BJ (cell line): ENCODE measurements around the gene GRIN2C. TPM values are rescaled to one million over a fixed set of nuclear protein-coding genes. Genes with fewer than 3 reads are reported as not detected.

Experiments
- CTCF ChIA-PET: fragments of 350-600 bp; formaldehyde crosslinking; extraction: SDS; loops from one replicate; lab custom pipeline; 2021; ENCODE audit warnings: antibody characterized with exemption, inconsistent platforms; lab: Yijun Ruan, JAX
- POLR2A ChIA-PET: fragments of 300-600 bp; sonication (Branson Sonifier 250); formaldehyde crosslinking; extraction: SDS; loops from one replicate; lab custom pipeline; 2021; ENCODE audit warnings: antibody characterized with exemption; lab: Charles Lee
- DNase-seq: peaks from one replicate; pipeline ENCODE4 v3.0.0-alpha.2; 2011; ENCODE audit warnings: low read depth
- H3K27me3 ChIP-seq: 2 replicates; pipeline ENCODE4 v1.6.0; 2011; ENCODE audit warnings: low read length; ENCODE audit not compliant: control insufficient read depth, insufficient read depth
- H3K36me3 ChIP-seq: 2 replicates; pipeline ENCODE4 v1.5.1; 2011; ENCODE audit warnings: low read length; ENCODE audit not compliant: control insufficient read depth, insufficient read depth
- H3K4me3 ChIP-seq: 2 replicates; pipeline ENCODE4 v1.5.1; 2011; ENCODE audit warnings: low read depth, mild to moderate bottlenecking, control low read depth, low read length
- polyA plus RNA-seq: library from polyadenylated mRNA; depleted of rRNA; stranded (reverse); fragments of >200 nt; gene quantifications from 2 replicates; pipeline ENCODE4 v1.2.3, GENCODE V29; 2011
- TF ChIP-seq, protein P1 (sequence below): IDR thresholded peaks from 2 replicates; pipeline ENCODE4 v1.5.1; 2011; ENCODE audit warnings: low read depth, mild to moderate bottlenecking, control low read depth, inconsistent platforms, low read length, moderate library complexity; ENCODE audit not compliant: insufficient read depth

GRIN2C gene
- polyA plus RNA-seq, 1 experiment, result 0.04 TPM

DNA sequence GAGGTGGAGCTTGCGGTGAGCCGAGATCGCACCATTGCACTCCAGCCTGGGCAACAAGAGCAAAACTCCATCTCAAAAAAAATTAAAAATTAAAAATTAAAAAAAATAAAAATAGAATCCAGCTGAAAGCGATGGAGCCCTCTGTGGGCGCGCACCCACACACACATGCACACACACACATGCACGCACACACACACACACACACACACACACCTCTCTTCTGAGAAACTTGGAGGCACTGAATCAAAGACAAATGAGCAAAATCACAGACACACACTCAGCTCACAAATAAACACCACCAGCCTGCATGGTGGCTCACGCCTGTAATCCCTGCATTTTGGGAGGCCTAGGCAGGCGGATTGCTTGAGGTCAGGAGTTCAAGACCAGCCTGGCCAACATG, 43.3 kb upstream of the GRIN2C start:
- Histone ChIP-seq H3K36me3 (no peaks in the 10 kb centered on the region), H3K27me3 (peaks cover 20% of the 10 kb centered on the region), H3K4me3 (no peak overlapping the region)
- TF ChIP-seq, protein P1, sequence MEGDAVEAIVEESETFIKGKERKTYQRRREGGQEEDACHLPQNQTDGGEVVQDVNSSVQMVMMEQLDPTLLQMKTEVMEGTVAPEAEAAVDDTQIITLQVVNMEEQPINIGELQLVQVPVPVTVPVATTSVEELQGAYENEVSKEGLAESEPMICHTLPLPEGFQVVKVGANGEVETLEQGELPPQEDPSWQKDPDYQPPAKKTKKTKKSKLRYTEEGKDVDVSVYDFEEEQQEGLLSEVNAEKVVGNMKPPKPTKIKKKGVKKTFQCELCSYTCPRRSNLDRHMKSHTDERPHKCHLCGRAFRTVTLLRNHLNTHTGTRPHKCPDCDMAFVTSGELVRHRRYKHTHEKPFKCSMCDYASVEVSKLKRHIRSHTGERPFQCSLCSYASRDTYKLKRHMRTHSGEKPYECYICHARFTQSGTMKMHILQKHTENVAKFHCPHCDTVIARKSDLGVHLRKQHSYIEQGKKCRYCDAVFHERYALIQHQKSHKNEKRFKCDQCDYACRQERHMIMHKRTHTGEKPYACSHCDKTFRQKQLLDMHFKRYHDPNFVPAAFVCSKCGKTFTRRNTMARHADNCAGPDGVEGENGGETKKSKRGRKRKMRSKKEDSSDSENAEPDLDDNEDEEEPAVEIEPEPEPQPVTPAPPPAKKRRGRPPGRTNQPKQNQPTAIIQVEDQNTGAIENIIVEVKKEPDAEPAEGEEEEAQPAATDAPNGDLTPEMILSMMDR, result no peak
- CTCF ChIA-PET, result interaction anchor here (1.0 kb wide), 1 partner anchor 38 kb away, joined by 3 read pairs; no protein-coding TSS in a partner anchor
- DNase-seq, result no peak
- POLR2A ChIA-PET, result no interaction called here

DNA sequence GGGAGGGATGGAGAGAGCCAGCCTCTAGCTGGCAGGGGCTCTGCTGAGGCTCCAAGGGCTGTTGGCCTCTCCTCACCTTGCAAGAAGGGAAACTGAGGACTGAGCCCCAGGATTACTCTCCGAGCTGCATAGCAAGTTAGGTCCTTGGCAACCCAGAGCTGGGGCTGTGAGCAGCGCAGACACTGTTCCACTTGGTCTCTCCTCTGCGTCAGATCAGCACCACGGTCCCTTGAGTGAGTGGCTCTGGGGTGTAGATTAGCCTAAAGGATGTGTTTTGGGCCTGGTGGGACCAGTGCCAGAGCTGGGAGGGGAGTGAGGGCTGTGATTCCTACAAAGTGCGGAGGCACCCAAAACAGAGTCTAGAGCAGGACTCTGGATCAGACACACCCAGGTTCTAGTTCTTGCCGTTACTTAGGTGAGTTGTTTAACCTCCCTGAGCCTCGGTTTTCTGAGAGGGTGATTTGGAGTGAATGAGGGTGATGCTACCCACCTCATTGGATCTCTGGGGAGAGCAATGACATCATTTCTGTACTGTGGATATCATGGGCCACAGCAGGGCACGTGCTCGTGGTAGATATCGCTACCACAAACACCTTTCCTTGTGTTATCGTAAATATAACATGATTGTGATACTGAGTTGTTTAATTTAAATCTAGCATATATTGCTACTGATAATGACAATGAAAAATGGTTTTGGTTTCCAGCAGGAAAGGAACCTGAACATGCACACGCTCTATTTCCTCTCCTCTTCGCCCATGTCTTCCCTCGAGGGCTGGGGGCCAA, 41.9 kb upstream of the GRIN2C start:
- CTCF ChIA-PET, result no interaction called here
- Histone ChIP-seq H3K36me3 (no peaks in the 10 kb centered on the region), H3K27me3 (peaks cover 21% of the 10 kb centered on the region), H3K4me3 (no peak overlapping the region)
- DNase-seq, result no peak
- TF ChIP-seq, protein P1, result no peak
- POLR2A ChIA-PET, result no interaction called here

DNA sequence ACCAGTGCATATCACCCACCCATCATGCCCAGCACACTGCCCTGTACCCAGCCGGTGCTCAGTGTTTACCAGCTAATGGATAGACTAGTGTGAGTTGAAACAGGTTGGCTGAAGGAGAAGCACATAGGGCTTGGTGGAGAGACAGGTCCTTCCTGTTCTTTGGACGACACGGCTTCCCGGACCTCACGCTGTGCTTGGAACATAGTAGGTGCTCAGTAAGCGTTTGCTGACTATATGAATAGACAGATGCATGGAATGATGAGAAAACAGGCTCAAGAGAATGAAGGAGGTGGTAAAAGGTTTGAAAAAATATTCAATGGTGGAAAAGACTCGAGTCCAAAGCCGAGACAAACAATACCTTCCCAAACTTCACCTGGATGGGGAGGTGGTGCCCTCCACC, 40.5 kb upstream of the GRIN2C start:
- no peak overlapping the region for H3K4me3 ChIP-seq
- TF ChIP-seq, protein P1, result no peak
- peaks cover 25% of the 10 kb centered on the region for H3K27me3 ChIP-seq
- no peaks in the 10 kb centered on the region for H3K36me3 ChIP-seq
- POLR2A ChIA-PET, result no interaction called here
- CTCF ChIA-PET, result no interaction called here
- DNase-seq, result no peak

DNA sequence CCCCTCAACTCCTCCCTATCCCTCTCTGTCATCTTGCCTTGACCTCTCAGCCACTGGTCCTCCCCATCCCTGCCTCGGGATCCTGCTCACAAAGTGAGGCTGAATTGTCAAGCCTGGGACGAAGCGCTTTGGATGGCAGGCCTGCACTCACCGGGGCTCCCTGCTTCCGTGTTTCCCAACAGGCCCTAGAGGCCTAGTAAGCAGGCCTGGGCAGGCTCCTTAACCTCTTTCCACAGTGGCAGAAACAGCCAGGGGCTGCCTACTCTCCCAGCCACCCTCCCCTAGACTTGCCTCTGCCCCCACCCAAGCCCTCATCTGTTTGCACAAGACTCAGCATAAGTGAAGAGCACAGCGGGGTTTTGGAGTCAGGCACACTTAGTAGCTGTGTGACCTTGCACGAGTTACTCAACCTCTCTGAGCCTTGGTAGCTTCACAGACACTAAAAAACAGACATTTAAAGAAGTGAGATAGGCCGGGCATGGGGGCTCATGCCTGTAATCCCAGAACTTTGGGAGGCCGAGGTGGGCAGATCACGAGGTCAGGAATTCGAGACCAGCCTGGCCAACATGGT, 38.8 kb upstream of the GRIN2C start:
- no peak for DNase-seq
- H3K36me3 ChIP-seq, result no peaks in the 10 kb centered on the region
- H3K27me3 ChIP-seq, result peaks cover 29% of the 10 kb centered on the region
- CTCF ChIA-PET, result no interaction called here
- TF ChIP-seq, protein P1, result no peak
- H3K4me3 ChIP-seq, result no peak overlapping the region
- POLR2A ChIA-PET, result no interaction called here

DNA sequence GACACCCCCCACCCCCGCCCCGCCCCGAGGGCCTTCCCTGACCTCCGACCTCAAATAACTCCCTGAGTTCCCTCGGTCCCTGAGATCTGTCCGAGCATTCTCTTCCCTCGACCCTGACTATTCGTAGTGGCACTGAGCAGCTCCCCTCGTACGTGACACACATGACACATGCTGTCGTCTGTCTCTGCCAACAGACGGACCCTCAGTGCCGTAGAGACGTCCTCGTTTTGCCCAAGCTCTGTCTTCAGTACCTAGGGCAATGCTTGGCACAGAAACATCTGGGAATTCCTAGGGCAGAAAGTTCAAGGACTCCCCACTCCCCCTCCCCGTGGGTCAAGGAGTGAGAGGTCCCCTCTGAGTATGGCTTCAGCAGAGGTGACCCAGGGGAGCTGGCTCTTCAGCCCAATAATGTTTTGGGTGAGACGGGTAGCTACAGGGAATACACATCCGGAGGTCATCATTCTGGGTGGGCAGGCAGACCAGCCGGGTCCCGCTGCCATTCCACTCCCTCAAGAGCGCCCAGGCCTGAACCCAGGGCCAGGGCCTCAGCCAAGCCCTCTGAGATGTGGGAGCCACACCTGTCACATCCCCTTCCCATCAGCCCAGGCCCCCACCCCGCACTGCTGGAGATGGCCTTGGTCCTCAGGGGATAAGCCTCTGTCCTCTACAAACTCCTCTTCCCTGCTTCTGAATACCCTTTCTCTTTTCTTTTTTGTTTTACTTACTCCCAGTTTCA, 34.4 kb upstream of the GRIN2C start:
- peaks cover 42% of the 10 kb centered on the region for H3K27me3 ChIP-seq
- ChIA-PET POLR2A (no interaction called here), CTCF (no interaction called here)
- H3K4me3 ChIP-seq, result no peak overlapping the region
- no peaks in the 10 kb centered on the region for H3K36me3 ChIP-seq
- TF ChIP-seq, protein P1, result no peak
- no peak for DNase-seq
